ENCODE measurements around the gene NUDCD3. TPM values are rescaled to one million over a fixed set of nuclear protein-coding genes. Genes with fewer than 3 reads are reported as not detected.

NUDCD3 gene
- 68.1 and 79.4 TPM in 2 replicates for total RNA-seq (2014; rRNA removed; shearing (Covaris generic))

GRCh38 chr7:44490351-44491200 lies at the start of gene NUDCD3:
NUDCD3 (minus strand) TSS chr7:44490658; CDS start chr7:44490600, 58 bp downstream.
- DNase-seq: peak; percentile 90
- H3K27me3 ChIP-seq (ENCODE audit: control insufficient read depth, insufficient read depth, low read length): no peaks in the 10 kb centered on the region
- no peaks in the 10 kb centered on the region for H3K36me3 ChIP-seq (replicated peaks; ENCODE audit: control insufficient read depth, insufficient read depth, low read length)
- H3K4me3 ChIP-seq (ENCODE audit: insufficient read depth, low read depth, low read length): peak within 1 kb of the TSS; percentile 96

- no peaks in the 10 kb centered on the region for H3K27me3 ChIP-seq (ENCODE audit: control insufficient read depth, insufficient read depth, low read length)
- H3K36me3 ChIP-seq (replicated peaks; ENCODE audit: control insufficient read depth, insufficient read depth, low read length): no peaks in the 10 kb centered on the region
- DNase-seq: no peak
- H3K4me3 ChIP-seq (ENCODE audit: insufficient read depth, low read depth, low read length): no peak overlapping the region
Measured at GRCh38 chr7:44539669-44540506, 49.4 kb upstream of the NUDCD3 start.

- no peak for DNase-seq
- H3K4me3 ChIP-seq (ENCODE audit: insufficient read depth, low read depth, low read length): no peak overlapping the region
- no peaks in the 10 kb centered on the region for H3K36me3 ChIP-seq (replicated peaks; ENCODE audit: control insufficient read depth, insufficient read depth, low read length)
- H3K27me3 ChIP-seq (ENCODE audit: control insufficient read depth, insufficient read depth, low read length): no peaks in the 10 kb centered on the region
Measured at GRCh38 chr7:44538798-44539668, 48.6 kb upstream of the NUDCD3 start.

DNA sequence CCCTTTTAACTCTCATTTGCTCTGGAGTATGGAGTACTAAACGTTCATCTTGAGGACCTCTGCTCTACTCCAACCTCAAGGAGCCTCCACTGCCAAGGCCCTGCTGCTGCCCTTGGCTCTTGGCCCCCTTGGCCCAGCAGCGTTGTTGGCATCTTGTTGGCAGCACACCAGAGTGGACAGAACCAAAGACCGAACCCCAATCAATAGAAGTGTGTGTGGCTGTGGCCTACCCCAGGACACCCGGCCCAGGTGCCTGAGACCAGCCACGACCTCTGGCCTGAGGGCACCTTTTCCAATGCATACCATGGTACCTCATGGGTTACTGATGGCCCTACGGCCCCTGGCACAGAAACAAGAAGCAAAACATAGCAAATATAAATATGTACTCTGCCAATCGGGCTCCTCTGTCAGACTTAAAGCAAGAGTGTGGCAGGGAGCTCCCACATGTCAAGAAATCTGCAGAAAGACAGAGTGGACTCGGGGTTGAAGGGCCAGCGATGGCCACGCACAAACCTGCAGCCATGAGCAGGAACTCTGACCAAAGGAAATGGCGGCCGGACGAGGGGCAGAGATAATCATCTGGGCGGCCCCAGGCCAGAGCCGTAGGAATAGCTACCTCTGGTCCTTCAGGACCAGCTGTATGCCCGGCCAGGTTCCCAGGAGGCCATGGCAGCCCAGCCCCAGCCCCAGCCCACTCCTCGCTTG lies 47.8 kb upstream of the NUDCD3 start:
- no peak for DNase-seq
- H3K36me3 ChIP-seq (replicated peaks; ENCODE audit: control insufficient read depth, insufficient read depth, low read length): no peaks in the 10 kb centered on the region
- no peaks in the 10 kb centered on the region for H3K27me3 ChIP-seq (ENCODE audit: control insufficient read depth, insufficient read depth, low read length)
- H3K4me3 ChIP-seq (ENCODE audit: insufficient read depth, low read depth, low read length): no peak overlapping the region

- Histone ChIP-seq H3K4me3 (ENCODE audit: insufficient read depth, low read depth, low read length) (no peak overlapping the region), H3K36me3 (replicated peaks; ENCODE audit: control insufficient read depth, insufficient read depth, low read length) (no peaks in the 10 kb centered on the region), H3K27me3 (ENCODE audit: control insufficient read depth, insufficient read depth, low read length) (no peaks in the 10 kb centered on the region)
- DNase-seq: no peak
Measured at GRCh38 chr7:44537442-44537841, 47.0 kb upstream of the NUDCD3 start.

DNA sequence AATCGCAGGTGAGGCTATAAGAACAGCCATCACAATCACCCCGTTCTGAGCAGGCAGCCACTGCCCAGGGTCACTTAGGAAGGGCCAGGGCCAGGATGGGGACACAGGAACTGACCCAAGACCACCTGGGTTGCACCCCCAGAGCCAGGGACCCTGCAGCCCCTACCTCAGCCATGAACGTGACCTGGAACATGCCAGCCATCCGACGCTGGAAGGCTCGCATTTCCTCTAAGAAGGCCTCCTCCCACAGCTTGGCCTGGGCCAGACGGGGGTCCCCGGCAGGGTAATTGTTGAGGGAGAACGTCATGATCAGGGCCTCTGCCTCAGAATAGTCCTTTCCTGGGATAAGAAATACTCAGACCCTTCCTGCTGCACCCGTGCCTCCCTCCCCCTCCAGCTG lies 45.6 kb upstream of the NUDCD3 start:
- no peaks in the 10 kb centered on the region for H3K36me3 ChIP-seq (replicated peaks; ENCODE audit: control insufficient read depth, insufficient read depth, low read length)
- H3K4me3 ChIP-seq (ENCODE audit: insufficient read depth, low read depth, low read length): no peak overlapping the region
- DNase-seq: no peak
- H3K27me3 ChIP-seq (ENCODE audit: control insufficient read depth, insufficient read depth, low read length): no peaks in the 10 kb centered on the region

DNA sequence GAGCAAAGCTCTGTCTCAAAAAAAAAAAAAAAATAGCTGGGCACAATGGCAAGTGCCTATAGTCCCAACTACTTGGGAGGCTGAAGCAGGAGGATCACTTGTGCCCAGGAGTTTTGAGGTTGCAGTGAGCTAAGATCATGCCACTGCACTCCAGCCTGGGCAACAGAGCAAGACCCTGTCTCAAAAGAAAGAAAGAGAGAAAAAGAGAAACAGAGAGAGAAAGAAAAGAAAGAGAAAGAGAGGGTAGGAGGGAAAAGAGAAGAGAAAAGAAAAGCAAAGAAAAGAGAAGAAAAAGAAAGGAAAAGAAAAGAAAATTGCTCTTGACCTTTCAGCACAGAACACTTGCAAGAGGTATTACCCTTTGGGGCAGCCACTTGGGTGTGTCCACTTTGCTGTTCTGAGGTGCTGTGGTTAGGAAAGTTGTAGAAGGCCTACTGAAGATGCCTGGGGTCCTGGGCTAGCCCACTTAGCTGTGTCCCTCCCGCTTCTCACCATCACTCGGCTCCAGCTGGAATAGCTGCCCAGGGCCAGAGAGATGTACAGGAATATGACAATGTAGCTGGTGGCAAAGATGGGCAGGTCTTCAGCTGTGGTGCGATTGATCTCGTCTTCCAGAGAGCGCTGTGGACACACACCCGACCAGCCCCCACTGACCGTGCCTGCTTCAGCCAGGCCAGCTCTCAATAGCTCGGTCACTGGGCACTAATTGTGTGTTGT lies 45.0 kb upstream of the NUDCD3 start:
- no peak for DNase-seq
- Histone ChIP-seq H3K4me3 (ENCODE audit: insufficient read depth, low read depth, low read length) (no peak overlapping the region), H3K27me3 (ENCODE audit: control insufficient read depth, insufficient read depth, low read length) (no peaks in the 10 kb centered on the region), H3K36me3 (replicated peaks; ENCODE audit: control insufficient read depth, insufficient read depth, low read length) (no peaks in the 10 kb centered on the region)

DNA sequence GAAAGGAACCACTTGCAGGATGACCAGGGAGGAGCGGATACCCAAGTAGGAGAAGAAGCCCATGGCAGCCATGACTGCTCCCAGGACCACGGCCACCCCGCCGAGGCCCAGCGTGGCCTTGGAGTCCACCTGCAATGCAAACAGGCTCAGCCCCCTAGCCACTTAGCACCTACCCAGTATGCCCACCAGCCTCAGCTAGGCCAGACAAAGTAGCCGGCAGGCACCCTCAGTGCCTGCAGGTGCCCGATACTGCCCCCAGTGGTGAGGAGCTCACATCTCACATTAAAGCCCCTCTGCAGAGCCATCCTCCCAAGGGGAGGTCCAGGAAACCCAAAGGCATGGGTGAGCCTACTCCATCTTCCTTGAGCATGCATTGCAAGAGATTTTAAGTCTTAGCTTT lies 44.0 kb upstream of the NUDCD3 start:
- Histone ChIP-seq H3K36me3 (replicated peaks; ENCODE audit: control insufficient read depth, insufficient read depth, low read length) (no peaks in the 10 kb centered on the region), H3K4me3 (ENCODE audit: insufficient read depth, low read depth, low read length) (no peak overlapping the region), H3K27me3 (ENCODE audit: control insufficient read depth, insufficient read depth, low read length) (no peaks in the 10 kb centered on the region)
- peak; percentile 96 for DNase-seq

- no peak for DNase-seq
- no peaks in the 10 kb centered on the region for H3K27me3 ChIP-seq (ENCODE audit: control insufficient read depth, insufficient read depth, low read length)
- no peak overlapping the region for H3K4me3 ChIP-seq (ENCODE audit: insufficient read depth, low read depth, low read length)
- H3K36me3 ChIP-seq (replicated peaks; ENCODE audit: control insufficient read depth, insufficient read depth, low read length): no peaks in the 10 kb centered on the region
Measured at GRCh38 chr7:44534087-44534486, 43.6 kb upstream of the NUDCD3 start.

GRCh38 chr7:44533301-44534055 lies 43.0 kb upstream of the NUDCD3 start:
- no peaks in the 10 kb centered on the region for H3K36me3 ChIP-seq (replicated peaks; ENCODE audit: control insufficient read depth, insufficient read depth, low read length)
- H3K27me3 ChIP-seq (ENCODE audit: control insufficient read depth, insufficient read depth, low read length): no peaks in the 10 kb centered on the region
- peak; percentile 39 for DNase-seq
- no peak overlapping the region for H3K4me3 ChIP-seq (ENCODE audit: insufficient read depth, low read depth, low read length)

- Histone ChIP-seq H3K27me3 (ENCODE audit: control insufficient read depth, insufficient read depth, low read length) (no peaks in the 10 kb centered on the region), H3K36me3 (replicated peaks; ENCODE audit: control insufficient read depth, insufficient read depth, low read length) (no peaks in the 10 kb centered on the region), H3K4me3 (ENCODE audit: insufficient read depth, low read depth, low read length) (no peak overlapping the region)
- DNase-seq: peak; percentile 34
Measured at GRCh38 chr7:44531421-44532380, 41.2 kb upstream of the NUDCD3 start.

DNA sequence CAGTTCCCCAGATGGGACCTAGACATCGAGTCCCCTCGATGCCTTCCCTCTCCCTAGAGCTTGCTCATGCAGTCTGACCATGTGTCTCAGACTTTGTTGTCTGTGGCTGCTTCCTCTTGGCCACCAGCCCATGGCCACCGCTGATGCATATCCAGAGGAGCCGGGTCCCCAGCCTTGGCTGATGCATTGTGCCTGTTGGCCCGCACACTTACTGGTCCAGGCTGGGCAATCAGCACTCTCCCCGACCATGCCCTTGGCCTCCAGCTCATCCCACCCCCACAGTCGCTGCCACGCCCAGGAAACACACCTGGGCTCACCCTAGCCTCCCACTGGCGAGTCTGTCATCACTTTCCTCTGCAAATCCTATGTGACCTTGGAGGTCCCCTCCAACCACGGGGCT lies 40.5 kb upstream of the NUDCD3 start:
- peak; percentile 38 for DNase-seq
- Histone ChIP-seq H3K4me3 (ENCODE audit: insufficient read depth, low read depth, low read length) (no peak overlapping the region), H3K27me3 (ENCODE audit: control insufficient read depth, insufficient read depth, low read length) (no peaks in the 10 kb centered on the region), H3K36me3 (replicated peaks; ENCODE audit: control insufficient read depth, insufficient read depth, low read length) (no peaks in the 10 kb centered on the region)
